Nephron progenitor cell (in vitro differentiated cells): ENCODE data around the gene SMARCA2.

Experiments
- DNase-seq: peaks from one replicate; pipeline ENCODE4 v3.0.0; 2021
- H3K27ac Mint-ChIP-seq: 2 replicates; pipeline ENCODE4 v1.8.0; 2021; ENCODE audit warnings: mild to moderate bottlenecking, moderate library complexity, mixed read lengths
- H3K27me3 Mint-ChIP-seq: 2 replicates; pipeline ENCODE4 v1.8.0; 2021; ENCODE audit warnings: mild to moderate bottlenecking, low read depth, mixed read lengths; ENCODE audit not compliant: poor library complexity
- H3K36me3 Mint-ChIP-seq: 2 replicates; pipeline ENCODE4 v1.8.0; 2021; ENCODE audit warnings: low read depth, mixed read lengths
- H3K4me1 Mint-ChIP-seq: 2 replicates; pipeline ENCODE4 v1.8.0; 2021; ENCODE audit warnings: mixed read lengths
- H3K4me3 Mint-ChIP-seq: 2 replicates; pipeline ENCODE4 v1.8.0; 2021; ENCODE audit warnings: mild to moderate bottlenecking, moderate library complexity, mixed read lengths
- H3K9me3 Mint-ChIP-seq: 2 replicates; pipeline ENCODE4 v1.8.0; 2021; ENCODE audit warnings: mild to moderate bottlenecking, moderate library complexity, mixed read lengths
- CTCF ChIP-seq: fragments of 200-600 bp; sonication (generic); IDR thresholded peaks from 2 replicates; pipeline ENCODE4 v1.5.0; 2021; ENCODE audit warnings: antibody characterized with exemption

Gene SMARCA2

DNA sequence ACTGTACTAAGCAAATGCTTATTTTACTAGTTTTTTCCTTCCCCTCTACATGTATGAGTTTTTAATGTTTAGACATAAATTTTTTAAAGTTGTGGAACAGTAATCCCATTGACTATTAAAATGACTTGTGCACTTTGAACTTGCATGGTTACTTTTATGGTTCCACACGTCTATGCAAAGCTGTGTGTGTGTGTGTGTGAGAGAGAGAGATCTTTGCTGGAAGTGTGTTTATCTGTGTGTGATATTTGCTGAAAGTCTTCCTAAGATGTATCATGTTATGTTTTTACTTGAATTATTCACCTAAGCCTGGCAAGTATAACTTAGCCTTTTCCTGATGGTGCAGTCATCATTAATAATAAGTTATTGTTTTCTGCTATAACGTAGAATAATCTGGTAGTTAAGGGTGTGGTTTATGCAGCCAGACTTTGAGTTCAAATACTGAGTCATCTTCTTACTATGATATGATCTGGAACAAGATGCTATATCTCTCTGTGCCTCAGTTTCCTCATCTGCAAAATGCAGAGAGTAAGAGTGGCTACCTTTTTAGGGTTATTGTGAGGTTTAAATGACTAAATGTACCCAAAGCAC lies 138.6 kb downstream of the SMARCA2 start:
- Mint-ChIP-seq H3K36me3 (peaks cover 18% of the 10 kb centered on the region), H3K4me3 (no peak overlapping the region), H3K4me1 (peaks cover 50% of the 10 kb centered on the region), H3K27me3 (no peaks in the 10 kb centered on the region), H3K9me3 (peaks cover 21% of the 10 kb centered on the region), H3K27ac (peak overlapping the region; percentile 44)
- TF ChIP-seq CTCF = no peak
- no peak for DNase-seq

DNA sequence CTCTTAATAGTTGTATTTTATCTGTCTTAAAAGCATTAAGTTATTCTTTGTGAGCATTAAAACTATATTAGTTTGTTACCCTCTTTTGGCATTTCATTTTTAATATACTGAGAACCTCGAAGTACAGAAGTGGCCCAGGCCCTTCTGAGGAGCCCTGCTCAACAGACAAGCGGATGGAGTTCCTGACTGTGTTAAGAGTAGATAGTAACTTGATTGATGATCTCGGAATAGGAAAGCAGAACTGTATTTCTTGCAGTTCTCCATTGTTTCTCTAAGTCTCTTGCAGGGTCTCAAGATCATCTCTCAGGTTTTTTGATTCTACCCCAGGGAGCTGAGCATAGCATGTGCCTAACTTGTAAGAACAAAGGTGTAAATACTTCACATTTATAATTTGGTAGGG lies 139.6 kb downstream of the SMARCA2 start:
- H3K36me3 Mint-ChIP-seq = peaks cover 14% of the 10 kb centered on the region
- DNase-seq = no peak
- H3K4me3 Mint-ChIP-seq = no peak overlapping the region
- H3K27me3 Mint-ChIP-seq = no peaks in the 10 kb centered on the region
- H3K9me3 Mint-ChIP-seq = peaks cover 17% of the 10 kb centered on the region
- no peak for TF ChIP-seq CTCF
- no peak overlapping the region for H3K27ac Mint-ChIP-seq
- peaks cover 60% of the 10 kb centered on the region for H3K4me1 Mint-ChIP-seq

DNA sequence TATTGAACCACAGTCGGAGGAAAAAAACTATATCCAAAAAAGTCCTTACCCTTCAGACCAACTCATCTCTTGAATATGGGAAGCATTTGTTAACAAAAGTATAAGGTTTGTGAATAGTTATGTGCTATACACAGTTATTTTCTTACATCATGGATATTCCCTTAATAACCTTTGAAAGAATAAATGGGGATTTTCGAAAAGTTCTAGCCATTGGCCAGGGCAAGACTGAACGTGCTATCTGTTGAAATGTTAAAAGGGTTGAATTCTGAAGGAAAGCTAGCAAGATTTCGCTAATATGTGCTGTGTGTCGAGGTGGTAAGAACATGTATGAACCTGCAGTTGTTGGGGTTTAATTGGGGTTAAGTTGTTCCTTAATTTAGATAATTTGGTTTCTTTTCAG lies 140.8 kb downstream of the SMARCA2 start:
- DNase-seq = no peak
- Mint-ChIP-seq H3K4me3 (no peak overlapping the region), H3K36me3 (peaks cover 5% of the 10 kb centered on the region), H3K27ac (no peak overlapping the region), H3K4me1 (peaks cover 72% of the 10 kb centered on the region), H3K9me3 (peaks cover 11% of the 10 kb centered on the region), H3K27me3 (no peaks in the 10 kb centered on the region)
- TF ChIP-seq CTCF = no peak

DNA sequence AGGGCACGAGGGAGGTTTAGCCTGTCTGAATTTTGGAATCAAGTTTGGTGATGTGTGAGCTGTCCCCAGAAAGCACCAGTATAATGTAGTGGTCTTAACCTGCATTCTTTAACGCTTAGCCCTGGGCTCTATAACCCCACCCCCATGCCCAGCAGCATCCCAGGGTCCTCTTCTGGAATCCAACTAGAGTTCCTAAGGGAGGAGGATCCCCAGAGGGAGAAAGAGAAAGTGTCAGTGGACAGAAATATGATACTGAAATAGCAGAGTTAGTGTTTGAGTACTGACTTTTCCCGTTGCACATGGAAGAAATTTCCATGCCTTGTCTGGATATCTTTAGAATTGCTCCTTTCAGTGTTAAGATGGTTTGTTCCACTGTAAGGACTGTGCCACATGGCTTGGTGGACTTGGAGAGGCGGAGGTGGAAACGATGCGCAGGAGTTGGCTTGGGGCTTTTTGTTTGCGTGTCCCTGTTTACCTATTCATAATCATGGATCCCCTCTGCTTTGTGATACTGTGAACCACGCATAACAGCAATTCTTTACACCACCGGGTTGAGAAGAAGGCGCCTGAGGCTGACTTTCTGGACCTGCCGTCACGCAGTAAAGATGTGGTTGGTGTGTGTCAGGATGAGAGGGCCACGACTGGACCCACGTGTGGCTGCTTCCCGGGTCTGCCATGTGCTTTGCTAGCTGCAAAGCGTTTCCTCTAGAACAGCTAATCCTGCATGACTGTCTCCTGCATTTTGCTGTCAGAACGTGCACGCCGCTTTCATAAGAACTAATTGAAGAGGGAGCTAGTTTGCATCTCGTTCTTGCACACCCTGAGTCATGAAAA lies 142.3 kb downstream of the SMARCA2 start:
- DNase-seq = no peak
- Mint-ChIP-seq H3K27ac (peak overlapping the region; percentile 81), H3K4me3 (peak overlapping the region; percentile 80), H3K36me3 (peaks cover 6% of the 10 kb centered on the region), H3K27me3 (no peaks in the 10 kb centered on the region), H3K9me3 (peaks cover 3% of the 10 kb centered on the region), H3K4me1 (peaks cover 81% of the 10 kb centered on the region)
- TF ChIP-seq CTCF = no peak

DNA sequence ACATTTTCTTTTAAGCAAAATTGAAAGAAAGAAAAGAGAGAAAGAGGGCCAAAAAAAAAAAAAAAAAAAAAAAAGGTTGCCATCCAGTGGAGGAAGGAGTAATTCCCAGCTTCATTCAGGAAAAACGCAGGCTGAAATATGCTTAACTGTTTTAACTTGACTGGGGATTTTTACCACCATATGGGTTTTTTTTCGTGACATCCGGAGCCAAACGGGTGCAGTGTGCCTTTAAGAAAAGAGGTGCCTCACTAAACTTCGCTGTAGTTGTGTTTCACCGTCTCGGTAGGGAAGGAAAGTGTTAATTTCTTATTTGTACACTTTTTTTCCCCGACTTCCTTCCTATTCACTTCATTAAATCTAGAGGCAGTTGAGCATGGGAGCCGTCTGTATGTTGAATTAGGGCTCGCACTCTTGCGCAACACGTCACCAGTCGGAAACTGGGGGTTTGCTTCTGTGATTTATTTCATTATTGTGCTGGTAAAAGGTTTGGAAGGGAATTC lies 143.0 kb downstream of the SMARCA2 start:
- peaks cover 76% of the 10 kb centered on the region for H3K4me1 Mint-ChIP-seq
- peaks cover 6% of the 10 kb centered on the region for H3K36me3 Mint-ChIP-seq
- H3K4me3 Mint-ChIP-seq = peak overlapping the region; percentile 80
- H3K27ac Mint-ChIP-seq = peak overlapping the region; percentile 81
- no peak for TF ChIP-seq CTCF
- no peaks in the 10 kb centered on the region for H3K27me3 Mint-ChIP-seq
- no peaks in the 10 kb centered on the region for H3K9me3 Mint-ChIP-seq
- DNase-seq = peak; percentile 32
